ENCODE results near the gene CUL4A.

DNA sequence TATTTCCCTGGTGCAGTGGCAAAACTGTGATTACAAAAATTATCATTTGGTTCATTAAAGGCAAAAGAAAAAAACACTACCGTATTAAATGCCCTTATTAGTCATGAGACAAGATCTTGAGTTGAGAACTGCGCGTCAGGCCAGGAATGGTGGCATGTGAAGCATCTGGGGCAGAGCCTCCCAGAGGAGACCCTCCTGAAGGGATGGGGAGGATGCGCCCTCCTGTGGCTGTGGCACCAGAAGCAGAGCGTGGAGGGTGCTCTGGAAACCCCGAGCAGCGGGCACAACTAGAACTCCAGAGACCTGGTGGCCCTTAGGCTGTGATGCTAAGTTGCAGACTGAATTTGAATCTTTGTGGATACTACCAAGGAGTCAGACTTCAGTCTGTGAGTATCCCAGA lies 11.5 kb downstream of the CUL4A start:
- TF ChIP-seq CTCF (IDR thresholded peaks at IDR 0.05; ENCODE audit: poor library complexity) (no peak), EZH2 (IDR thresholded peaks at IDR 0.05; ENCODE audit: borderline replicate concordance) (no peak), EZH2phosphoT487 (IDR thresholded peaks at IDR 0.05; ENCODE audit: low read depth, severe bottlenecking, unreplicated experiment) (no peak)
